MG63 (cell line): ENCODE measurements around the gene SH3RF2. TPM values are rescaled to one million over a fixed set of nuclear protein-coding genes. Genes with fewer than 3 reads are reported as not detected.

Source experiments
- DNase-seq: peaks from one replicate; pipeline ENCODE4 v3.0.0-alpha.2; 2020
- H3K27me3 ChIP-seq: fragments of 250-450 bp; sonication (Bioruptor Pico); 2 replicates; pipeline ENCODE4 v1.5.1; 2020; ENCODE audit warnings: mild to moderate bottlenecking, moderate library complexity
- H3K36me3 ChIP-seq: fragments of 250-450 bp; sonication (Bioruptor Pico); 2 replicates; pipeline ENCODE4 v1.5.1; 2020; ENCODE audit warnings: mild to moderate bottlenecking, moderate library complexity
- H3K4me3 ChIP-seq: fragments of 250-450 bp; sonication (Bioruptor Pico); 2 replicates; pipeline ENCODE4 v1.5.1; 2020; ENCODE audit warnings: mild to moderate bottlenecking, moderate library complexity
- H3K9me3 ChIP-seq: fragments of 250-450 bp; sonication (Bioruptor Pico); 2 replicates; pipeline ENCODE4 v1.5.1; 2020; ENCODE audit warnings: mild to moderate bottlenecking, moderate library complexity
- total RNA-seq: library from RNA; depleted of rRNA; stranded (reverse); fragments of >200 nt; shearing (Covaris generic); gene quantifications from 2 replicates; pipeline ENCODE4 v1.2.3, GENCODE V29; 2014; ENCODE audit warnings: low replicate concordance

SH3RF2 gene
- total RNA-seq, 1 experiment from 2014 or later = 0.26 TPM

DNA sequence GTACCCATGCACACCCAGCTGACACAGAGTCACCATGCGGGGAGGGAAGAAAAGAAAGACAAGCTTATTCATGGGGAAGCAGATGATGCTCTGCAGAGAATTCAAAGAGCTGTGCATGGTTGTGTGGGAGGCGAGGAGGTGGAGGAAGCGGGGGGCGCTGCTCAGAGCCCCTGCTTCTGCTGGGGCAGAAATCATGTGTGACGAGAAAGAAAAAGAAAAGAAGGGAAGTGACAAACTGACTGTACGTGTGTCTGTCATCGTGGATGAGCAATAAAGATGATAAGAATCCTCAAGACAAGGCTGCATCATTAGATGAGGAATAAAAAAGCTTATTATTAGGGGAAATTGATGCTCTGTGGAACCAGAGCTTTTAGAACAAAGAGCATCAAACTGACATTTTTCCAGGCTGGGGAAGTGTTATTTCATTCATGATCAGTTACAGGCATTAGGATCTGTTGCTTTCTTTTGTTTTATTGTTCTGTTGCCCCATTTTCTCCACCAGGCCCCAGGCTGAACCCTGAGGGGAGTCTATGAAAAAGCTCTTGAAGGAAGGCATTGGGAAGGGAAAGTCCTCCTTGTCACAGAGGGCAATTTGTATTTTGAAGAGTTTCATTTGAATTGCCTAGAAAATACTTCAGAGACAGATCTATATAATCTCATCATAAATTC is 20.3 kb upstream of the SH3RF2 start:
- peaks cover 3% of the 10 kb centered on the region; the same call in 1 of the 2 replicates for H3K9me3 ChIP-seq
- no peak overlapping the region for H3K4me3 ChIP-seq
- DNase-seq = no peak
- H3K36me3 ChIP-seq = no peaks in the 10 kb centered on the region
- H3K27me3 ChIP-seq = no peaks in the 10 kb centered on the region

DNA sequence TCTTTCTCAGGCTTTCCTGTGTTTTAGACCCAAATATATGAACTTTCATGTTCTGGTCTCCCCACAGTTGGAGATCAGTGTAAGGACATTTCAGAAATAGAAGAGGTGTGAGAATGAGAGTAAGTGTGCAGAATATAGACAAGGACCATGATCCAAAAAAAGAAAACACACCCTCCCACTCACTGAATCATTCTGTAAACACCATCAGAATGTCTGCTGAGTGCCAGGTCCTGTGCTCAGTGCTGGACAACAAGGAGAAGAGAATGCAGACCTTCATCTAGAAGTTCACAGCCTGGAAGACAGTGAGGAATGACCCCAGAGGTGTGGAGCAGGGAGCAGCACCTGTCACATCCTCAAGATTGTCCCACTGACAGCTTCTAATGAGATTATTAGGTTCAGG is 19.1 kb upstream of the SH3RF2 start:
- H3K36me3 ChIP-seq = no peaks in the 10 kb centered on the region
- DNase-seq = peak; percentile 68
- no peak overlapping the region for H3K4me3 ChIP-seq
- no peaks in the 10 kb centered on the region for H3K27me3 ChIP-seq
- peaks cover 3% of the 10 kb centered on the region; the same call in 1 of the 2 replicates for H3K9me3 ChIP-seq

DNA sequence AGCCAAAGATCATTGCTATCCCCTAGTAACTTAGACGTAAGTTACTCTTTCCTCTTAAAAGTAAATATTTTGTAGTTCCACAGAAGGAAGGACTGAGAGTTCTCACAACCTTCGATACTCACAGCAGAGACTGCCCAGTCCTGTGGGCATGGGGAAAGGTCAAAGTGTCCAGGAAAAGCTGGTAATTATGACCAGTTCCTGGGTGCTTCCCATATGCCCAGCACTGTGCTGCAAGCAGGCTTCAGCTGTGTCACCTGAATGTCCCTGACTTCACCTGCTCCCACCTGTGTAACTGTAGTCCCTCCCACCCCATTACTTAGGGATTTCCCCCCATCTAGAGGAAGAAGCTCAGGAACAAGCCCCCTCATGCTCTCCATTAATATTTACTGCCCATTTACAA is 18.0 kb upstream of the SH3RF2 start:
- H3K9me3 ChIP-seq = peaks cover 3% of the 10 kb centered on the region; the same call in 1 of the 2 replicates
- H3K27me3 ChIP-seq = no peaks in the 10 kb centered on the region
- no peak for DNase-seq
- no peak overlapping the region for H3K4me3 ChIP-seq
- H3K36me3 ChIP-seq = no peaks in the 10 kb centered on the region

DNA sequence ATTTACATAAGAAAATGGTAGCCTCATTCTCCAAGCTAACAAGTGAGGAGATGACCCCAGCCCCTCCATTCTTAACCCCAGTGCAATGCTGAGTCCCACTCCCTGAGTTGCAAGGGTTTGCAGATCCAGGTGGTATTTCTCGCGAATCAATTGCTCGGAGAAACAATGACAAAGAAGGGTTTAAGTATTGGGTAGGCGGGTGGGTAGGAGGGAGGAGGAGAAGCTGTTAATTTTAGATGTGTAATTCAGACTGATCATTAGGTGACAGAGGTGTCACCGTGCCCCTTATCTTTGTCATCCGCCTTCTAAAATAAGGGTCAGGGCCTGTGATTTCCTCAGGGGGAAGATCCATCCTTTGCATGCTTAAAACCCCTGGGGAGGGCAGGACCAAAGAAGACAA is 17.0 kb upstream of the SH3RF2 start:
- DNase-seq = no peak
- no peaks in the 10 kb centered on the region for H3K36me3 ChIP-seq
- no peaks in the 10 kb centered on the region for H3K27me3 ChIP-seq
- H3K9me3 ChIP-seq = peaks cover 3% of the 10 kb centered on the region; the same call in 1 of the 2 replicates
- H3K4me3 ChIP-seq = no peak overlapping the region

DNA sequence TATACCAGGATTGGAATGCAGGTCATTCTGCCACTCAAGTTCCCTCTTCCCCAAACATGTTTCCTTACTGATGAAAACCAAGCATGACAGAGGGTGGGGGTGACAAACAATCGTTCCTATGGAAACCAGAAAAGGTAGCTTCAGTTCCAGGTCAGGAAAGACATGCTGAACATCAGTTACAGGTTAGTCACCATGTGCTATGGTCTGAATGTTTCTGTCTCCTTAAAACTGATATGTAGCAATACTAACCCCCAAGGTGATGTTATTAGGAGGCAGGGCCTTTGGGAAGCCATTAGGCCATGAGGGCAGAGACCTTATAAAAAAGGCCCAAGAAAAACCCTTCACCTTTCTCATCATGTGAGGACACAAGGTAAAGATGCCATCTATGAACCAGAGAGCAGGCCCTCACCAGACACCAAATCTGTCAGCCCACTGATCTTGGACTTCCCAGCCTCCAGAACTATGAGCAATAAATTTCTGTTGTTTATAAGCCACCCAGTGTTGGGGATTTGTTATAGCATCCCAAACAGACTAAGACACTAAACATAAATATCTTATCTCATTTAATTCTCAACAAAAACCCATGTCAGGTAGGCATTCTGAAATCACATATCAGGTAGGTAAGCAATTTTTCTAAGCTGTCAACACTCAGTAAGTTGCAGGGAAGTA is 15.7 kb upstream of the SH3RF2 start:
- Histone ChIP-seq H3K9me3 (peaks cover 3% of the 10 kb centered on the region; the same call in 1 of the 2 replicates), H3K27me3 (no peaks in the 10 kb centered on the region), H3K36me3 (no peaks in the 10 kb centered on the region), H3K4me3 (no peak overlapping the region)
- DNase-seq = no peak

DNA sequence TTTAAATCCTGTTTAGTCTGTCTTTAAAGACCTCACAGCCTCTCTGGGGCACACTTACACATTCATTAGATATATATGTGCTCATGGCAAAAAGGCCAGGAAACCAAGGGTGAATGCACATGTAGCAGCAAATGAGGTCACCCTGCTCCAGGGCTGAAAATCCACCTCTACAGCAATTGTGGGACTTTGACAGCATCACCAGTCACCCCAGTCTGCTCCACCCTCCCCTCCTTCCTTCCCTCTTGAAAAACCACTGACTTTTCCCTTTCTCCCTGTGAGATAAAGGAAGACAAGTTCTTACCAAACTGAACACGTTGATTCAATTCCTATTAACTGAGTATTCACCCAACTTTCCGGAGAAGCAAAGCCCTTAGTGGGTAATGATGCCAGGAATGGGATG is 15.2 kb upstream of the SH3RF2 start:
- Histone ChIP-seq H3K27me3 (no peaks in the 10 kb centered on the region), H3K36me3 (no peaks in the 10 kb centered on the region), H3K9me3 (peaks cover 4% of the 10 kb centered on the region; the same call in 1 of the 2 replicates), H3K4me3 (no peak overlapping the region)
- DNase-seq = peak; percentile 43

DNA sequence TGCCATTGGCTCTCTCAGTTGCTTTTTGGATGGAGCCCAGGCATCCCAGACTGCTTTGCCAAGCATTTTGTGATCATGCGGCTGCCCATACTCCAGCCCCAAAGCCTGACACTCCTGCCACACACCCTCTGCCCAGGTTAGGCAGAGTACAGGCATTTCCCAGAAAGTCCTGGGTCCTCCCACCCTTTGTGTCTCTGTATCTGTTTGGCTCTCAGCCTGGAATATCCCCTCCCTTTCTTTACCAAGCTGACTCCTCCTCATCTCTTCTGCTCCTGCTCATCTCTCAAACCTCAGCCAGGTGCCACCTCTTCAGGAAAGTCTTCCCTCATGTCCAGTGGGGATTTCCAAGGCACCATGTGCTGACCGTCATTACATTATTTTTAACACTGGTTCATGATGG is 14.3 kb upstream of the SH3RF2 start:
- Histone ChIP-seq H3K9me3 (peaks cover 8% of the 10 kb centered on the region), H3K4me3 (no peak overlapping the region), H3K36me3 (no peaks in the 10 kb centered on the region), H3K27me3 (no peaks in the 10 kb centered on the region)
- no peak for DNase-seq

DNA sequence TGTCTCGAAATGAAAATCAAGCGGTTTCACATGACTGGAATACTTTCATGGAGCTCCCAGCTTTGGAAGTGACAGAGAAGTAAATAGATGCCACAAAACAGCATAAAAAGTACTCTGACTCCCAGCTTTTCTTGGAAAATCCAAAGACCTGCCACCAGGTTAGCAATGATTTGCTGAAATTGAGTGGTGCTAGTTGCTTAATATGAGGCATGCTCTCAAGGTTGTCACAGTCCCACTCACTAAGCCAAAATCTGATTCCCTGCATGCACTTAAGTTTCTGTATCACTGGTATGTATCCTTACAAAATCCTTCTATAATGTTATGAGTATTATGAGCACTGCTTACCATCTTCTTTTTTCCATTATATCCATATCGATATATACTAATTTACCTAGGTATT is 13.0 kb upstream of the SH3RF2 start:
- no peaks in the 10 kb centered on the region for H3K27me3 ChIP-seq
- no peak for DNase-seq
- H3K36me3 ChIP-seq = no peaks in the 10 kb centered on the region
- peaks cover 8% of the 10 kb centered on the region for H3K9me3 ChIP-seq
- no peak overlapping the region for H3K4me3 ChIP-seq

DNA sequence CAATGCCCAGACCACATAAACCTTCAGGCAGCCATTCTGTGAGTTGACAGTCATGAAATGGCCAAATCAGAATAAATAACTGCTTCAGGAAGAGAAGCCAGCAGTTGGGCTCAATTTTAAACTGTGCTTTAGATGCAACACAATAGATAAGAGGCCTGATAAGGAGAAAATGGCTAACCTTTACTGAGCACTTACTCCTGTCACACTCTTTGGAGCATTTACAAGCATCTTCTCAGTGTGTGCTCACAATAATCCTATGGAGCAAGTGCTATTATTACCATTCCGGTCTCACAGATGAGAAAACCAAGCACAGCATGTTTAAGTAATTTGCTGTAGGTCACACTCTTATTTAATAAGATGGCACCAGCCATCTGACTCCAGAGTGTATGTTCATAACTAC is 11.5 kb upstream of the SH3RF2 start:
- H3K4me3 ChIP-seq = no peak overlapping the region
- H3K27me3 ChIP-seq = no peaks in the 10 kb centered on the region
- H3K36me3 ChIP-seq = no peaks in the 10 kb centered on the region
- DNase-seq = no peak
- H3K9me3 ChIP-seq = peaks cover 8% of the 10 kb centered on the region

DNA sequence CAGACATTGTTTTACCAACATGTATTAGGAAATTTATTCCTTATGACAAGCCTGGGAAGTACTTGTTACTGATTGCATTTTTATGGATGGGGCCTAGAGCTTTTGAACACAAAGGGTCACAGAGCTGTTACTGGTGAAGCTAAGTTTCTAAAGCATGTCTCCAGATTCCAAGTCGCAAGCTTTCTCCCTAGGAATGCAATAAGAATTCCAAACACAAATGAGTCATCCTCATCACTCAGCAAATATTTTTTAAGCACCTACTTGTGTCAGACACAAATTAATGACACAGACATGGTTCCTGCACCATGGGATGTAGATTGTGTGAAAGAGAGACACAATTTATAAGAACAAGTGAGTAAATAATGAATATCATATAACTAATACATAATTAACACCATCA is 11.0 kb upstream of the SH3RF2 start:
- no peak overlapping the region for H3K4me3 ChIP-seq

DNA sequence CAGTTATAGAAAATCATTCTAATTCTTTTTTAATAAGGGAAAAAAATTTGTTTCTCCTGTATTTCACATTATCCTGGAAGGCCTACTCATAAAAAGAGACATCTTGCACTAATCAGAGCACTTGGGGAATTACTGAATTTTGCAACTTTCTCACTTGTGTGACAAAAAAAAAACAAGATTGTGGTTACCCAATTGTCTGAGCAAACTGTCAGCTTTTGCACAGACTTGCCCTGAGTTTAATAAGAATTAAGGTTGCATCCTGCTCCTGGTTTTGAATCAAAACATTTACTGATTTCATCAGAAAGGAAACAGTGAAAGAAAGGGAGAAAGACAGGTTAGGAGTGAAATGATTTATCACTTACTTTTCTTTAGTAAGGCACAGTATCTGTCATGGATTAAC is 10.6 kb upstream of the SH3RF2 start:
- Histone ChIP-seq H3K9me3 (peaks cover 6% of the 10 kb centered on the region), H3K4me3 (no peak overlapping the region), H3K27me3 (no peaks in the 10 kb centered on the region), H3K36me3 (no peaks in the 10 kb centered on the region)
- DNase-seq = no peak

More for the DNA sequence above, 11.0 kb upstream of the SH3RF2 start:
- DNase-seq = peak; percentile 30
- Histone ChIP-seq H3K27me3 (no peaks in the 10 kb centered on the region), H3K36me3 (no peaks in the 10 kb centered on the region), H3K9me3 (peaks cover 8% of the 10 kb centered on the region)

DNA sequence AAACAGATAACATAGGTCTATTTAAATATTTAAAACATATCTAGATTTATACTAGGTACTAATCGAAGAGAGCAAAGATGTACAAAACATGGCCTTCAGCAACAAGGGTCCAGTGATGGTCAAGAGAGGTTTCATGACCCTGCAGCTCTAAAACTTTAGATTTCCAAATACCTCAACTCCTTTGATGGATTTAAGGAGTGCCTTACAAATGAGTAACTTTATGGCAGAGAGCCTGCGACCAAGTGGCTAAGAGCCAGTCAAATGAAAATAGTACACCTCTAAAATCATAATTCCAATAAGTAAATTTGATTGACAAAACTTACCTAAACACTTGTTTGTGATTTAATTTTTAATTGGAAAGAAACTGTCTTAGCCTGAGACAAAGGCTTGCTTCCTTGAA is 4.7 kb upstream of the SH3RF2 start:
- Histone ChIP-seq H3K36me3 (no peaks in the 10 kb centered on the region), H3K27me3 (no peaks in the 10 kb centered on the region), H3K4me3 (no peak overlapping the region), H3K9me3 (no peaks in the 10 kb centered on the region; the same call in 1 of the 2 replicates)
- peak; percentile 57 for DNase-seq

DNA sequence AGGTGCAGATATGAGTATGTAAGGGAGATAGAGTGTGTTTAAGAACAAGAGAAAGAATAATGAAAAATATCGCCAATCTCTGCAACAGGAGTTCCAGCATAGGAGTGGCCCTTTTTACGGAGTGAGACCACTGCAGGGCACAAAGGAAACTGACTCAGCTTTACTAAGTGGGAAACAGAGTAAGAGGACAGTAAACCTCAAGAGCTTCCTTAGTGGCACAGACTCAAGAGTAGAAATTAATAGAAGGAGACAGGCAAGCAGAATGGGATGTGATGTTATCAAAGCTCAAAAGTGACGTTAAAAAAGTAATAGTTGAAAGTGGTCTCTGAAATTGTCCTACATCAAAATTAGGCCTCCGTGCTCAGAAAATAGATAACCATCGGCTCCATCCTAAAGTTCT is 2.1 kb upstream of the SH3RF2 start:
- DNase-seq = no peak
- no peaks in the 10 kb centered on the region for H3K36me3 ChIP-seq
- no peaks in the 10 kb centered on the region for H3K9me3 ChIP-seq
- H3K27me3 ChIP-seq = no peaks in the 10 kb centered on the region
- no peak overlapping the region for H3K4me3 ChIP-seq

DNA sequence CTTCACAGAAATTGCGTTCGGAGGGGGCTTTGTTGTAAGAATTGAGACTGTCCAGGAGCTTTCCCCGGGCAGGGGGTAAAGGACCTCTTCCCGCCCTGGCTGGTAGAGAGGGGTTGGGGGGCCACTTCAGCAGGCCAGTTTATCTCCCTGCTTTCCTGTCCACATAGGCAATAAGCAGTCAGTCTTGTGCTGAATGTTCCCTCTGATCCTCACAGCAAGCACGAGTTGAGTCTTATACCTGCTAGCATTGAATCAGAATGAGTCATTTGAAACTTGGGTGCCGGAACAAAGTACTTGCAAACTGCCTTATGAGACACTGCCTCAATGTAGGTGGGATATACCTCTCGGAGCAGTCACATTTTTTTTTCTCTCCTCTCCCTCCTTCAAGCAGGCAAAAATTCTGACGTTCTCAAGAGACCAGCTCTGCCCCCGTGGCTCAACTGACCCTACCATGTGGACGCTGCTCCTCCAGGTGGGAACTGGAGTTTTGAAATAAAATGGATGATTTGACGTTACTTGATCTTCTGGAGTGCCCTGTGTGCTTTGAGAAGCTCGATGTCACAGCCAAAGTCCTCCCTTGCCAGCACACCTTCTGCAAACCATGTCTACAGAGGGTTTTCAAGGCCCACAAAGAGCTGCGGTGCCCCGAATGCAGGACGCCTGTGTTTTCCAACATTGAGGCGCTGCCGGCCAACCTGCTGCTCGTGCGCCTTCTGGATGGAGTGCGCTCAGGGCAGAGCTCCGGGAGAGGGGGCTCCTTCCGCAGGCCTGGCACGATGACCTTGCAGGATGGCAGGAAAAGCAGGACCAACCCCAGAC is 1.3 kb downstream of the SH3RF2 start:
- Histone ChIP-seq H3K36me3 (no peaks in the 10 kb centered on the region), H3K4me3 (no peak overlapping the region), H3K9me3 (no peaks in the 10 kb centered on the region), H3K27me3 (no peaks in the 10 kb centered on the region)
- no peak for DNase-seq

DNA sequence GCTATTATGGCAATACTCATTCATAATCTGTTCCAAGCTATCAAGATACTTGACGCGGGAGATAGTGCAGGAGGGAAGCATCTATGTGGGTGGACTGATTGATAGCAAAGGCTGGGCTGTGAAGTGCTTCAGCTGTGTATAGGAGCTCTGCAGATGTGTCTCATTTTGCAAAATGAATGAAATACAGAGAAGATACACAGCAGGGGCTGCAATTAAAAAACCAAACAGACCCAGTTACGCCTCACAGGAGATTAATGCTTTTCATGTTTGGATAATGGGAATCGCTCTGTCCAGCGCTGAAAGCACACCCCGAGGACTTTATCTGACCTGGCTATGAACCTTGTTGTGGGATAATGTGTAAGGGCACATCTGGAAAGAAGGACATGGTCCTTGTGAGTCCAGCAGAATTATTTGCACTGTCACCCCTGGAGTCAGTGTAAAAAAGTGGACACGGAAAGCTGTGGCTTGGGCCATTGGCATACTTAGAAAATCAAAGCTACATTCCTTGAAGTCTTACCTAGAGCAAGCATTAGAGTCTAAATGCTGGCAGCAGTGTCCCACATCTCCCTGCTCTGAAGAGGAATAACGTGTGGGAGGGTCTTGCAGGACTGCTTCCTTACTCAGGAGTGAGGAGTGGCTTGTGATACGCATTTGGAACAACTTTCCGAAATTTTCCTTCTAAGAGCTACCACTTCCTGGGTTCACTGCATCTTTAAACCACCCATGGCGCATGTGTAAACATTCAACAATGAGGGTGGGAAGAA is 2.6 kb downstream of the SH3RF2 start:
- H3K36me3 ChIP-seq = no peaks in the 10 kb centered on the region
- no peaks in the 10 kb centered on the region for H3K27me3 ChIP-seq
- no peak for DNase-seq
- H3K9me3 ChIP-seq = no peaks in the 10 kb centered on the region
- no peak overlapping the region for H3K4me3 ChIP-seq

DNA sequence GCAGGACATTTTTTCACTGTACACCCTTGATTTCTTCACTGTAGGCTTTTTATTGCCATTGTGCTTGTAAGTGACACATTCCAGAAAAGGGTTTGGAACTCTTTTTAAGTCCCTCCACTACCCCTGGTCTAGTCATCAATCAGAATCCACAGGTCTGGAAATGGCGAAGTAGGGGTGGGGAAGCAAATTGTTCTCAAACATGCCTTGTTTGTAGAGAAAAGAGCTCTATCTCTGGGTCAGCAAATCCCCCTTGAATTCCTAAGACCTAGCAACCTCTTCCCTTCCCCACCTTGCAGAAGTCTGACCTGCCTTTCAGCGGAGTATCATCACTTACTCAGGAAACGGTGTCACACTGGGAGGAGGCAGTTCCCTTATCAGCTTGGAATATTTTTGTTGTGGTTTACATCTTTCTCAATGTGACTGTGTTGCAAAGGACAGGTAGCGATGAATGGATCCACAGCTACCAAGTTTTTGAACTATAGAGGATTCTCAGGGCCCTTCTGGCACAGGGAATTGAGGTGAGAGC is 3.2 kb downstream of the SH3RF2 start:
- no peak for DNase-seq
- Histone ChIP-seq H3K9me3 (no peaks in the 10 kb centered on the region), H3K36me3 (no peaks in the 10 kb centered on the region), H3K4me3 (no peak overlapping the region), H3K27me3 (no peaks in the 10 kb centered on the region)

DNA sequence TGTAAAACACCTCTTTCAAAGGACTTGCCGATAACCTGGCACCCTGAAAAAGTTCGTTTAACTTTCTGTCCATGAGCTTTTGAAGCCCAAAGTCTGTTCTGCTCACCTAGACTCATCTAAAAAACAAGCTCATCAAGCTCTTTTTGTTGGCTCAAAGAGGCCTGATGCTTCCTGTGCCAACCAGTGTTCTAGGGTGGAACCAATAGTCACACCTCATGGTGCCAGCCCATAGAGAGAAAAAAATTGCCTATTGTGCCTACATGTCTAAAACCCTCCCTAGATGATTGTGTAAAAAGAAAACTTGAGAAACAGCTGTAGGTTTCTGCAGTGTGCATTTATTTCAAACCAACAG is 4.7 kb downstream of the SH3RF2 start:
- Histone ChIP-seq H3K27me3 (no peaks in the 10 kb centered on the region), H3K36me3 (no peaks in the 10 kb centered on the region), H3K9me3 (no peaks in the 10 kb centered on the region), H3K4me3 (no peak overlapping the region)
- no peak for DNase-seq
